ENCODE results near the gene ADAM10. TPM values are rescaled to one million over a fixed set of nuclear protein-coding genes. Genes with fewer than 3 reads are reported as not detected.

The ADAM10 gene
- total RNA-seq, 1 experiment from 2014 or later: 159 TPM

DNA sequence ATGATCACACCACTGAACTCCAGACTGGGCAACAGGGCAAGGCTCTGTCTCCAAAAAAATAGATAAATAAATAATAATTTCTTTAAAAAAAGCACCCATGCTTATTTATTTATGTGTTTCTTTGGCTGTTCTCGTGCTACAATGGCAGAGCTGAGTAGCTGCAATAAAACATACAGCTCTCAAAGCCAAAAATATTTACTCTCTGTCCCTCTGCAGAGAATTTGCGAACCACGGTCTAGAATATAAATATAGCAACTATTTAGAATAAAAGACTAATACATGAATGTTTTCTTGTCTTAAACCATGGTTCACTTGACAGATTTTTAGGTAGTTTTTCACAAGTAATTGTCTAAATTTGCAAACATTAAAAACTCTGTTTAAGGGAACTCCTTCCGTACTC lies 72.7 kb downstream of the ADAM10 start:
- H3K14ac ChIP-seq (ENCODE audit: insufficient read depth, low read length): no peak overlapping the region
- Mint-ChIP-seq H3K4me1 (no peaks in the 10 kb centered on the region), H3K4me3 (no peak overlapping the region), H3K27me3 (ENCODE audit: low read depth) (no peaks in the 10 kb centered on the region), H3K36me3 (ENCODE audit: insufficient read depth in 1 of 3, low read depth in 3 of 3) (peaks cover 0 to 10% (median 0%) of the 10 kb centered on the region in 3 experiments; a peak in 3 of 7 replicates), H3K27ac (no peak overlapping the region), H3K9me3 (no peaks in the 10 kb centered on the region)
- DNase-seq: no peak
- no CpG with 5 or more reads among the region's 4 CpGs for WGBS (ENCODE audit: extremely low coverage, insufficient read length, low lambda C conversion rate)
- no peak overlapping the region for H2AK5ac ChIP-seq (ENCODE audit: insufficient read length, low read length)
- no peak overlapping the region for H2BK20ac ChIP-seq (ENCODE audit: low read depth, low read length, poor library complexity, severe bottlenecking)
- H2BK15ac ChIP-seq (ENCODE audit: low read depth, low read length): no peak overlapping the region
- no peak overlapping the region for H2BK5ac ChIP-seq (ENCODE audit: insufficient read length, low read length)
- TF ChIP-seq, protein P1, sequence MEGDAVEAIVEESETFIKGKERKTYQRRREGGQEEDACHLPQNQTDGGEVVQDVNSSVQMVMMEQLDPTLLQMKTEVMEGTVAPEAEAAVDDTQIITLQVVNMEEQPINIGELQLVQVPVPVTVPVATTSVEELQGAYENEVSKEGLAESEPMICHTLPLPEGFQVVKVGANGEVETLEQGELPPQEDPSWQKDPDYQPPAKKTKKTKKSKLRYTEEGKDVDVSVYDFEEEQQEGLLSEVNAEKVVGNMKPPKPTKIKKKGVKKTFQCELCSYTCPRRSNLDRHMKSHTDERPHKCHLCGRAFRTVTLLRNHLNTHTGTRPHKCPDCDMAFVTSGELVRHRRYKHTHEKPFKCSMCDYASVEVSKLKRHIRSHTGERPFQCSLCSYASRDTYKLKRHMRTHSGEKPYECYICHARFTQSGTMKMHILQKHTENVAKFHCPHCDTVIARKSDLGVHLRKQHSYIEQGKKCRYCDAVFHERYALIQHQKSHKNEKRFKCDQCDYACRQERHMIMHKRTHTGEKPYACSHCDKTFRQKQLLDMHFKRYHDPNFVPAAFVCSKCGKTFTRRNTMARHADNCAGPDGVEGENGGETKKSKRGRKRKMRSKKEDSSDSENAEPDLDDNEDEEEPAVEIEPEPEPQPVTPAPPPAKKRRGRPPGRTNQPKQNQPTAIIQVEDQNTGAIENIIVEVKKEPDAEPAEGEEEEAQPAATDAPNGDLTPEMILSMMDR (conservative IDR thresholded peaks at IDR 0.05): no peak
- no peak overlapping the region for H4K5ac ChIP-seq (ENCODE audit: insufficient read length, low read depth, low read length)
- no peak overlapping the region for H2BK12ac ChIP-seq (ENCODE audit: insufficient read length, low read depth, low read length)
- H3K27ac ChIP-seq (ENCODE audit: insufficient read length, low read depth, low read length): no peak overlapping the region
- H3K18ac ChIP-seq (ENCODE audit: insufficient read length, low read depth, low read length): no peak overlapping the region
- H3K27me3 ChIP-seq (ENCODE audit: insufficient read depth, low read length): no peaks in the 10 kb centered on the region
- no peak overlapping the region for H3K9ac ChIP-seq (ENCODE audit: extremely low read depth, insufficient read length, low read length)
- H3T11ph ChIP-seq (ENCODE audit: low read length): no peak overlapping the region
- no peaks in the 10 kb centered on the region for H4K20me1 ChIP-seq (ENCODE audit: control insufficient read depth, insufficient read depth, insufficient read length)
- no peaks in the 10 kb centered on the region for H3K23me2 ChIP-seq (ENCODE audit: insufficient read length, low read depth, low read length, poor library complexity, severe bottlenecking)
- H4K91ac ChIP-seq (ENCODE audit: insufficient read length, low read depth, low read length): no peak overlapping the region
- no peak overlapping the region for H3K4ac ChIP-seq (ENCODE audit: low read depth, low read length)
- no peak overlapping the region for H3K23ac ChIP-seq (ENCODE audit: insufficient read length, low read depth, low read length)
- no peak overlapping the region for H2BK120ac ChIP-seq (ENCODE audit: low read depth, low read length, poor library complexity, severe bottlenecking)
- H3K79me2 ChIP-seq (ENCODE audit: insufficient read depth, low read length): no peaks in the 10 kb centered on the region
- H3K56ac ChIP-seq (ENCODE audit: insufficient read length, low read depth, low read length): no peak overlapping the region
- H3K4me1 ChIP-seq (ENCODE audit: insufficient read depth, low read length): no peaks in the 10 kb centered on the region; the same call in 1 of the 2 replicates
- no peaks in the 10 kb centered on the region for H3K9me3 ChIP-seq (ENCODE audit: control insufficient read depth, low read depth, low read length)
- H2AFZ ChIP-seq (ENCODE audit: low read length): no peak overlapping the region
- H3K79me1 ChIP-seq (ENCODE audit: insufficient read depth, low read depth, low read length, poor library complexity, severe bottlenecking): no peaks in the 10 kb centered on the region
- no peak overlapping the region for H3K4me2 ChIP-seq (ENCODE audit: insufficient read depth, insufficient read length, low read length)
- H4K8ac ChIP-seq (replicated peaks; ENCODE audit: insufficient read length, low read depth, low read length): no peak overlapping the region

All from H9 (cell line).